ENCODE results near the gene OTOF. TPM values are rescaled to one million over a fixed set of nuclear protein-coding genes. Genes with fewer than 3 reads are reported as not detected.

OTOF gene
- total and polyA plus RNA-seq, 2 experiments from 2014 or later, result 0.38 to 0.43 TPM

- no peak for DNase-seq
- H3K27me3 ChIP-seq (replicated peaks; ENCODE audit: insufficient read depth), result no peaks in the 10 kb centered on the region
- in situ Hi-C loops (cut with MboI), result no loop called here
- H3F3A ChIP-seq (ENCODE audit: insufficient read depth), result peaks cover 14% of the 10 kb centered on the region
- H3K4me3 ChIP-seq, result no peak overlapping the region
- no peaks in the 10 kb centered on the region for H4K20me1 ChIP-seq (ENCODE audit: insufficient read depth)
- no peak overlapping the region for H3K9ac ChIP-seq
- no peak overlapping the region for H3K4me2 ChIP-seq (ENCODE audit: unreplicated experiment)
- no peaks in the 10 kb centered on the region for H3K79me2 ChIP-seq (ENCODE audit: insufficient read depth)
- WGBS, 2 experiments (ENCODE audit: low coverage in 1 of 2, low lambda C conversion rate in 2 of 2, missing lambda C conversion rate in 2 of 2), result 87 to 97% methylated on average over 2 of the region's 2 CpGs
- no peak overlapping the region for H2AFZ ChIP-seq
- H3K27ac ChIP-seq, result no peak overlapping the region
- no peaks in the 10 kb centered on the region for H3K9me2 ChIP-seq (ENCODE audit: insufficient read depth)
- no peaks in the 10 kb centered on the region for H3K36me3 ChIP-seq (ENCODE audit: low read depth)
- H3K9me3 ChIP-seq (ENCODE audit: low read depth), result no peaks in the 10 kb centered on the region
- peaks cover 19% of the 10 kb centered on the region for H3K4me1 ChIP-seq (ENCODE audit: insufficient read depth)
- TF ChIP-seq EZH2phosphoT487 (IDR thresholded peaks at IDR 0.05; ENCODE audit: insufficient read depth, low read depth), result no peak
- TF ChIP-seq EZH2 (IDR thresholded peaks at IDR 0.05; ENCODE audit: insufficient read depth, poor library complexity, severe bottlenecking), result no peak
Observed at GRCh38 chr2:26442301-26442700, 35.6 kb downstream of the OTOF start.

DNA sequence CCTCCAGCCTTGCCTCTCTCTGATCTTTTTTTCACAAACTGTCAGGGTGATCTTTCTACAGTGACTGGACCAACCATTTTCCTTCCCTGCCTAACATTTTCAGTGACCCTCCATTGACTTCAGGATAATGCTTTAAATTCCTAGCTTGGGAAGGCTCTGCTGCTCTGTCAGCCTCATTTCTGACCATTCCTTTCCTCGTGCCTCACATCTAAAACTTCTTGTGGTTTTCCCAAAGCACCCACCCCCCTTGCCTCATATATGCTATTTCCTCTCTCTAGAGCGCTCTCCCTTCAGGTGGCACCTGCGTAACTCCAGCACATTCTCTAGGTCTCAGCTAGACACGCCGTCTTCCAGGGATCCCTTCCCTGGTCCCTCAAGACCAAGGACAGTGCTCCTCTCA lies 39.0 kb downstream of the OTOF start:
- in situ Hi-C loops (cut with MboI), result no loop called here
- Histone ChIP-seq H3K27me3 (replicated peaks; ENCODE audit: insufficient read depth) (no peaks in the 10 kb centered on the region), H3K4me2 (ENCODE audit: unreplicated experiment) (peak overlapping the region; percentile 69), H3K4me1 (ENCODE audit: insufficient read depth) (peaks cover 19% of the 10 kb centered on the region), H2AFZ (peak overlapping the region; percentile 89), H3K79me2 (ENCODE audit: insufficient read depth) (no peaks in the 10 kb centered on the region), H3K9ac (peak overlapping the region; percentile 71), H3K4me3 (no peak overlapping the region), H3K27ac (peak overlapping the region; percentile 93), H3K9me2 (ENCODE audit: insufficient read depth) (no peaks in the 10 kb centered on the region), H3F3A (ENCODE audit: insufficient read depth) (peaks cover 14% of the 10 kb centered on the region), H3K36me3 (ENCODE audit: low read depth) (no peaks in the 10 kb centered on the region), H3K9me3 (ENCODE audit: low read depth) (no peaks in the 10 kb centered on the region), H4K20me1 (ENCODE audit: insufficient read depth) (no peaks in the 10 kb centered on the region)
- peak; percentile 40 for DNase-seq
- WGBS, 2 experiments (ENCODE audit: low coverage in 1 of 2, low lambda C conversion rate in 2 of 2, missing lambda C conversion rate in 2 of 2), result 84 to 86% methylated on average over 5 of the region's 5 CpGs
- no peak for TF ChIP-seq EZH2 (IDR thresholded peaks at IDR 0.05; ENCODE audit: insufficient read depth, poor library complexity, severe bottlenecking)
- TF ChIP-seq EZH2phosphoT487 (IDR thresholded peaks at IDR 0.05; ENCODE audit: insufficient read depth, low read depth), result no peak

- no peaks in the 10 kb centered on the region for H3K9me3 ChIP-seq (ENCODE audit: low read depth)
- H3K4me1 ChIP-seq (ENCODE audit: insufficient read depth), result peaks cover 19% of the 10 kb centered on the region
- H3K27me3 ChIP-seq (replicated peaks; ENCODE audit: insufficient read depth), result no peaks in the 10 kb centered on the region
- H3K9me2 ChIP-seq (ENCODE audit: insufficient read depth), result no peaks in the 10 kb centered on the region
- peak overlapping the region; percentile 89 for H2AFZ ChIP-seq
- H3K36me3 ChIP-seq (ENCODE audit: low read depth), result no peaks in the 10 kb centered on the region
- H4K20me1 ChIP-seq (ENCODE audit: insufficient read depth), result no peaks in the 10 kb centered on the region
- peaks cover 14% of the 10 kb centered on the region for H3F3A ChIP-seq (ENCODE audit: insufficient read depth)
- peak; percentile 97 for DNase-seq
- peak overlapping the region; percentile 93 for H3K27ac ChIP-seq
- no peaks in the 10 kb centered on the region for H3K79me2 ChIP-seq (ENCODE audit: insufficient read depth)
- in situ Hi-C loops (cut with MboI), result no loop called here
- H3K4me2 ChIP-seq (ENCODE audit: unreplicated experiment), result peak overlapping the region; percentile 69
- TF ChIP-seq EZH2phosphoT487 (IDR thresholded peaks at IDR 0.05; ENCODE audit: insufficient read depth, low read depth) (no peak), EZH2 (IDR thresholded peaks at IDR 0.05; ENCODE audit: insufficient read depth, poor library complexity, severe bottlenecking) (no peak)
- H3K9ac ChIP-seq, result peak overlapping the region; percentile 71
- 4 to 5% methylated on average over 8 of the region's 8 CpGs for WGBS, 2 experiments (ENCODE audit: low coverage in 1 of 2, low lambda C conversion rate in 2 of 2, missing lambda C conversion rate in 2 of 2)
- 0 out of 2 replicates have a peak overlapping the region, but pooled peaks have one; percentile 3 for H3K4me3 ChIP-seq
Observed at GRCh38 chr2:26438526-26438925, 39.4 kb downstream of the OTOF start.

DNA sequence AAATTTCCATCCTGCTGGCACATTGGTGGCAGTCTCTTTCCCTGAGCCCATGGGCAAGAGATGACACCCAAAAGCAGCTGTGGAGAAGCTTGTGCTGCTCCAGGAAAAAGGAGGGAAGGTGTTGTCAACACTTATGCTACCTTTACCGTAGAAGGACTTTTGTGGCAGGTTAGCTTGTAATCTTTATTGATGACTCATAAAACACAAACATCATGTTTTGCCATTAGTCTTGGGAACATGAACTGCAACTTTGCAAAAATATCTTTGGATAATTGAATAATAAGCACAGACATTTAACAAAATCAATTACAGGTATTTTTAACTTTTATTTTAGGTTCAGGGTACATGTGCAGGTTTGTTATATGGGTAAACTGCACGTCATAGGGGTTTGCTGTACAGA lies 42.8 kb downstream of the OTOF start:
- H3K79me2 ChIP-seq (ENCODE audit: insufficient read depth), result no peaks in the 10 kb centered on the region
- H3K9me2 ChIP-seq (ENCODE audit: insufficient read depth), result no peaks in the 10 kb centered on the region
- no peaks in the 10 kb centered on the region for H3K36me3 ChIP-seq (ENCODE audit: low read depth)
- H3K9me3 ChIP-seq (ENCODE audit: low read depth), result no peaks in the 10 kb centered on the region
- DNase-seq, result no peak
- no peak overlapping the region for H3K4me3 ChIP-seq
- peaks cover 18% of the 10 kb centered on the region for H3F3A ChIP-seq (ENCODE audit: insufficient read depth)
- 85 to 94% methylated on average over 2 of the region's 2 CpGs for WGBS, 2 experiments (ENCODE audit: low coverage in 1 of 2, low lambda C conversion rate in 2 of 2, missing lambda C conversion rate in 2 of 2)
- H3K27me3 ChIP-seq (replicated peaks; ENCODE audit: insufficient read depth), result no peaks in the 10 kb centered on the region
- no peaks in the 10 kb centered on the region for H4K20me1 ChIP-seq (ENCODE audit: insufficient read depth)
- no peak overlapping the region for H3K9ac ChIP-seq
- TF ChIP-seq EZH2phosphoT487 (IDR thresholded peaks at IDR 0.05; ENCODE audit: insufficient read depth, low read depth), result no peak
- no peak for TF ChIP-seq EZH2 (IDR thresholded peaks at IDR 0.05; ENCODE audit: insufficient read depth, poor library complexity, severe bottlenecking)
- H3K4me2 ChIP-seq (ENCODE audit: unreplicated experiment), result no peak overlapping the region
- no peak overlapping the region for H2AFZ ChIP-seq
- in situ Hi-C loops (cut with MboI), result no loop called here
- H3K27ac ChIP-seq, result no peak overlapping the region
- H3K4me1 ChIP-seq (ENCODE audit: insufficient read depth), result peaks cover 19% of the 10 kb centered on the region

GRCh38 chr2:26432859-26433258 lies 45.1 kb downstream of the OTOF start:
- DNase-seq, result peak; percentile 14
- Histone ChIP-seq H2AFZ (peak overlapping the region; percentile 36; the same call in 1 of the 2 replicates), H3K79me2 (ENCODE audit: insufficient read depth) (no peaks in the 10 kb centered on the region), H3F3A (ENCODE audit: insufficient read depth) (peaks cover 4% of the 10 kb centered on the region; the same call in 1 of the 2 replicates), H3K9ac (no peak overlapping the region), H3K9me2 (ENCODE audit: insufficient read depth) (no peaks in the 10 kb centered on the region), H3K9me3 (ENCODE audit: low read depth) (no peaks in the 10 kb centered on the region), H3K4me2 (ENCODE audit: unreplicated experiment) (no peak overlapping the region), H3K36me3 (ENCODE audit: low read depth) (no peaks in the 10 kb centered on the region), H3K4me1 (ENCODE audit: insufficient read depth) (peaks cover 2% of the 10 kb centered on the region), H3K27me3 (replicated peaks; ENCODE audit: insufficient read depth) (no peaks in the 10 kb centered on the region), H3K27ac (no peak overlapping the region), H4K20me1 (ENCODE audit: insufficient read depth) (no peaks in the 10 kb centered on the region), H3K4me3 (no peak overlapping the region)
- 43% methylated on average over 2 of the region's 2 CpGs for WGBS, 2 experiments (ENCODE audit: low coverage in 1 of 2, low lambda C conversion rate in 2 of 2, missing lambda C conversion rate in 2 of 2)
- TF ChIP-seq EZH2 (IDR thresholded peaks at IDR 0.05; ENCODE audit: insufficient read depth, poor library complexity, severe bottlenecking) (no peak), EZH2phosphoT487 (IDR thresholded peaks at IDR 0.05; ENCODE audit: insufficient read depth, low read depth) (no peak)
- in situ Hi-C loops (cut with MboI), result no loop called here
